Measurements from ENCODE around the gene APOA1.

GRCh38 chr11:116844722-116845121 is 7.3 kb upstream of the APOA1 start:
- no peak for TF ChIP-seq TAF1 (IDR thresholded peaks at IDR 0.05; ENCODE audit: borderline replicate concordance, low read depth, low read length)
- no peak for TF ChIP-seq POLR2A (IDR thresholded peaks at IDR 0.05; ENCODE audit: low read depth, low read length)

Measured in GM12892 (cell line).